Endothelial cell of umbilical vein (primary cell): ENCODE results near the gene UTF1. TPM values are rescaled to one million over a fixed set of nuclear protein-coding genes. Genes with fewer than 3 reads are reported as not detected.

Experiments
- BruUV-seq: library from RNA; stranded (reverse); fragments of 400-500 nt; replicated peaks from 2 replicates; lab custom pipeline; 2021; lab: Mats Ljungman, UMichigan
- CTCF ChIA-PET: fragments of 300-600, 350-600 bp; sonication (Branson Sonifier 250); formaldehyde crosslinking; loops from one replicate; lab custom pipeline; 2021; ENCODE audit warnings: antibody characterized with exemption, inconsistent platforms; lab: Charles Lee
- POLR2A ChIA-PET: fragments of 300-600, 350-600 bp; sonication (Branson Sonifier 250); formaldehyde crosslinking; loops from one replicate; lab custom pipeline; 2021; ENCODE audit warnings: antibody characterized with exemption, inconsistent platforms; lab: Charles Lee
- DNase-seq: peaks from one replicate; pipeline ENCODE4 v3.0.0-alpha.2; 2011; ENCODE audit warnings: low read depth, low spot score
- FAIRE-seq: peaks from 2 replicates; lab custom pipeline; 2011; peaks lifted over from hg19 to GRCh38; lab: Jason Lieb, UNC
- H2AFZ ChIP-seq: 2 replicates; pipeline ENCODE4 v1.6.0; 2012; ENCODE audit warnings: low read depth, low read length, control low read depth, inconsistent platforms
- H3K27ac ChIP-seq: 2 replicates; pipeline ENCODE4 v1.5.1; 2011; ENCODE audit warnings: low read depth, mild to moderate bottlenecking, control low read depth, low read length, moderate library complexity; ENCODE audit not compliant: insufficient read depth
- H3K27me3 ChIP-seq, 2 experiments: 2 replicates each; pipeline versions ENCODE4 v1.6.0 to v1.6.1; 2011; ENCODE audit warnings: low read length in 2 of 2, mixed read lengths in 1 of 2; ENCODE audit not compliant: control insufficient read depth in 2 of 2, insufficient read depth in 2 of 2
- H3K36me3 ChIP-seq, 2 experiments: 2 replicates in 1 of 2; 3 replicates in 1 of 2; pipeline ENCODE4 v1.5.1; 2011; ENCODE audit warnings: low read length in 2 of 2, mild to moderate bottlenecking in 1 of 2, moderate library complexity in 1 of 2; ENCODE audit not compliant: control insufficient read depth in 2 of 2, insufficient read depth in 2 of 2; ENCODE audit errors: extremely low read depth in 1 of 2
- H3K4me1 ChIP-seq: 3 replicates; pipeline ENCODE4 v1.5.1; 2011; ENCODE audit warnings: mild to moderate bottlenecking, low read length; ENCODE audit not compliant: control insufficient read depth, insufficient read depth; ENCODE audit errors: extremely low read depth
- H3K4me2 ChIP-seq: 2 replicates; pipeline ENCODE4 v1.6.1; 2011; ENCODE audit warnings: low read length, control low read depth, mixed read lengths; ENCODE audit not compliant: insufficient read depth
- H3K4me3 ChIP-seq, 3 experiments: fragments of 200-600 bp in 1 of 3; sonication (generic), shearing (Covaris generic) in 1 of 3; replicated peaks in 1 of 3; 2 replicates each; pipeline ENCODE4 v1.5.1; 2011 to 2016; ENCODE audit warnings: control low read depth in 3 of 3, low read length in 3 of 3, mild to moderate bottlenecking in 2 of 3, inconsistent platforms in 1 of 3, low read depth in 1 of 3, moderate library complexity in 1 of 3; ENCODE audit not compliant: insufficient read depth in 1 of 3
- H3K79me2 ChIP-seq: 2 replicates; pipeline ENCODE4 v1.6.0; 2012; ENCODE audit warnings: low read length, inconsistent platforms; ENCODE audit not compliant: control insufficient read depth, insufficient read depth
- H3K9ac ChIP-seq: replicated peaks from 2 replicates; pipeline ENCODE3; 2011; ENCODE audit warnings: low read length, control low read depth; ENCODE audit not compliant: insufficient read depth; ENCODE audit errors: extremely low read depth
- H3K9me1 ChIP-seq: replicated peaks from 3 replicates; pipeline ENCODE4 v1.6.0; 2011; ENCODE audit warnings: mild to moderate bottlenecking, low read length; ENCODE audit not compliant: control insufficient read depth, insufficient read depth; ENCODE audit errors: extremely low read depth
- H3K9me3 ChIP-seq: replicated peaks from 2 replicates; pipeline ENCODE4 v1.5.1; 2012; ENCODE audit warnings: low read length, inconsistent platforms; ENCODE audit not compliant: control insufficient read depth, insufficient read depth
- H4K20me1 ChIP-seq: replicated peaks from 2 replicates; pipeline ENCODE3; 2011; ENCODE audit warnings: mild to moderate bottlenecking, low read length; ENCODE audit not compliant: control insufficient read depth, insufficient read depth; ENCODE audit errors: extremely low read depth
- CTCF ChIP-seq, 2 donors: IDR thresholded peaks; 1 replicate in 1 of 2; 2 replicates in 1 of 2; pipeline ENCODE4 v1.5.1; 2011; ENCODE audit warnings: low read length in 2 of 2, mild to moderate bottlenecking in 2 of 2, moderate library complexity in 2 of 2, control low read depth in 1 of 2, inconsistent platforms in 1 of 2, low read depth in 1 of 2; ENCODE audit not compliant: insufficient read depth in 1 of 2; ENCODE audit errors: extremely low read depth in 1 of 2
- EZH2 ChIP-seq: IDR thresholded peaks from 2 replicates; pipeline ENCODE4 v1.6.1; 2012; ENCODE audit warnings: borderline replicate concordance, low read depth, mild to moderate bottlenecking, moderate library complexity, low read length, inconsistent platforms; ENCODE audit not compliant: severe bottlenecking
- FOS ChIP-seq: IDR thresholded peaks from 2 replicates; pipeline ENCODE4 v1.6.1; 2011; ENCODE audit warnings: mild to moderate bottlenecking, low read length, moderate library complexity, borderline replicate concordance; ENCODE audit not compliant: insufficient read depth
- GATA2 ChIP-seq: IDR thresholded peaks from 2 replicates; pipeline ENCODE4 v1.7.0; 2011; ENCODE audit warnings: low read depth, mild to moderate bottlenecking, moderate library complexity, mixed read lengths, low read length; ENCODE audit not compliant: insufficient read length, insufficient read depth
- POLR2A ChIP-seq: IDR thresholded peaks from 2 replicates; pipeline ENCODE4 v1.6.1; 2012; ENCODE audit warnings: low read depth, mild to moderate bottlenecking, control low read depth, low read length
- POLR2AphosphoS5 ChIP-seq: IDR thresholded peaks from 2 replicates; pipeline ENCODE4 v1.6.1; 2012; ENCODE audit warnings: low read depth, mild to moderate bottlenecking, control low read depth, low read length, moderate library complexity; ENCODE audit not compliant: insufficient read depth
- dilution Hi-C: fragments of 300-500 bp; cut with MboI; formaldehyde crosslinking; loops from one replicate; pipeline ENCODE4 v1.15.0; 2019; ENCODE audit warnings: low sequenced_read_pairs; ENCODE audit not compliant: extremely low pct_ligation_motif_present
- intact Hi-C: fragments of 100-400 bp; cut with micrococcal nuclease; formaldehyde crosslinking; loops from one replicate; pipeline ENCODE4 v1.10.0; 2022
- polyA plus RNA-seq, 4 experiments: library from polyadenylated mRNA; depleted of rRNA in 3 of 4; stranded (reverse) in 3 of 4; unstranded in 1 of 4; fragments of >200 nt; gene quantifications; 2 replicates each; pipeline versions ENCODE4 v1.2.1 to v1.2.3, GENCODE V29; 2011 to 2012; ENCODE audit warnings: missing spikeins in 1 of 4
- total RNA-seq: library from RNA; stranded (reverse); gene quantifications from 2 replicates; pipeline ENCODE4 v1.2.3, GENCODE V29; 2021

The UTF1 gene
- total and polyA plus RNA-seq, 2 donors (not counting 3 experiments of a cell fraction or from before 2014, with no cell fraction given): not detected

- no peaks in the 10 kb centered on the region for H3K79me2 ChIP-seq
- no peak for TF ChIP-seq GATA2
- no peak for TF ChIP-seq FOS
- TF ChIP-seq EZH2: no peak
- no peak for TF ChIP-seq POLR2A
- no peak for TF ChIP-seq POLR2AphosphoS5
- no peak for TF ChIP-seq CTCF (IDR thresholded peaks at IDR 0.05; ENCODE audit: extremely low read depth in 1 of 2, insufficient read depth in 1 of 2, low read depth in 1 of 2, low read length in 2 of 2)
- intact Hi-C loops: no loop called here
- H3K27me3 ChIP-seq: no peaks in the 10 kb centered on the region
- CTCF ChIA-PET: no interaction called here
- dilution Hi-C loops: no loop called here
- H3K36me3 ChIP-seq: no peaks in the 10 kb centered on the region
- POLR2A ChIA-PET: no interaction called here
- no peak overlapping the region for H3K4me3 ChIP-seq
- no peak overlapping the region for H2AFZ ChIP-seq
- no peaks in the 10 kb centered on the region for H3K4me1 ChIP-seq
- H3K9me1 ChIP-seq: no peaks in the 10 kb centered on the region
- no peak overlapping the region for H3K27ac ChIP-seq
- BruUV-seq: no TSS peak
- no peak overlapping the region for H3K4me2 ChIP-seq
- DNase-seq (no peak), FAIRE-seq (no peak)
- H3K9ac ChIP-seq: no peak overlapping the region
- H3K9me3 ChIP-seq: no peaks in the 10 kb centered on the region
- no peaks in the 10 kb centered on the region for H4K20me1 ChIP-seq
Observed at GRCh38 chr10:133198206-133198605, 31.8 kb upstream of the UTF1 start.
